ENCODE measurements around the gene PTPRE. TPM values are rescaled to one million over a fixed set of nuclear protein-coding genes. Genes with fewer than 3 reads are reported as not detected.
A peak's percentile ranks its signal among the peaks of the same experiment; 100 is the strongest.

Gene PTPRE
- total and polyA plus RNA-seq, 2 of the 4 experiments (the other 2 are of a cell fraction) = 0.34 to 0.54 TPM

DNA sequence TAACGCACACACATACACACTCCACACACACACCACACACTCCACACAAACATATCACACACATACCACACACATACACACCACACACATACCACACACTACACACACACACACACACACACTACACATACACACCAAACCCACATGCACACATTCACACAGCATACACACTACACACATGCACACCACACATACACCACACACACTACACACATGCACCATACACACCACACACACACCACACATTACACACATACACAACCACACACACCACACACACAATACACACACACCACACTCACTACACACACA lies 153.0 kb downstream of the PTPRE start:
- peaks cover 6% of the 10 kb centered on the region for H3K4me1 ChIP-seq (ENCODE audit: control insufficient read depth, insufficient read depth, low read length)
- H3K14ac ChIP-seq (replicated peaks; ENCODE audit: low read depth, low read length) = no peak overlapping the region
- no peak overlapping the region for H4K91ac ChIP-seq (ENCODE audit: insufficient read depth, low read depth, low read length)
- H3K9me1 ChIP-seq (ENCODE audit: insufficient read depth, low read length) = peaks cover 3% of the 10 kb centered on the region; the same call in 1 of the 2 replicates
- ChIA-PET POLR2A (ENCODE audit: unreplicated experiment) (no interaction called here), CTCF (no interaction called here)
- H3K9ac ChIP-seq (ENCODE audit: low read depth, low read length) = no peak overlapping the region
- H3K4me2 ChIP-seq (ENCODE audit: low read depth, low read length) = no peak overlapping the region
- TF ChIP-seq NFE2L2 (IDR thresholded peaks at IDR 0.05; ENCODE audit: low read depth, low read length) = no peak
- TF ChIP-seq, protein P1, sequence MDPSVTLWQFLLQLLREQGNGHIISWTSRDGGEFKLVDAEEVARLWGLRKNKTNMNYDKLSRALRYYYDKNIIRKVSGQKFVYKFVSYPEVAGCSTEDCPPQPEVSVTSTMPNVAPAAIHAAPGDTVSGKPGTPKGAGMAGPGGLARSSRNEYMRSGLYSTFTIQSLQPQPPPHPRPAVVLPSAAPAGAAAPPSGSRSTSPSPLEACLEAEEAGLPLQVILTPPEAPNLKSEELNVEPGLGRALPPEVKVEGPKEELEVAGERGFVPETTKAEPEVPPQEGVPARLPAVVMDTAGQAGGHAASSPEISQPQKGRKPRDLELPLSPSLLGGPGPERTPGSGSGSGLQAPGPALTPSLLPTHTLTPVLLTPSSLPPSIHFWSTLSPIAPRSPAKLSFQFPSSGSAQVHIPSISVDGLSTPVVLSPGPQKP (IDR thresholded peaks at IDR 0.05; ENCODE audit: borderline replicate concordance, low read depth, low read length) = no peak
- no peak for TF ChIP-seq FOS (IDR thresholded peaks at IDR 0.05; ENCODE audit: low read depth, low read length)
- TF ChIP-seq SMC3 (IDR thresholded peaks at IDR 0.05; ENCODE audit: low read depth, low read length) = no peak
- no peak for TF ChIP-seq RCOR1 (IDR thresholded peaks at IDR 0.05; ENCODE audit: insufficient replicate concordance, low read length)
- no peak for TF ChIP-seq CEBPB (IDR thresholded peaks at IDR 0.05; ENCODE audit: low read depth, low read length)
- TF ChIP-seq RAD21 (IDR thresholded peaks at IDR 0.05; ENCODE audit: low read length) = no peak
- TF ChIP-seq MXI1 (IDR thresholded peaks at IDR 0.05; ENCODE audit: borderline replicate concordance, low read depth, low read length) = no peak
- no peak for TF ChIP-seq CHD1 (IDR thresholded peaks at IDR 0.05; ENCODE audit: low read depth, low read length)
- no peak for TF ChIP-seq BHLHE40 (IDR thresholded peaks at IDR 0.05; ENCODE audit: low read depth, low read length)
- no peak for TF ChIP-seq MAFK (IDR thresholded peaks at IDR 0.05; ENCODE audit: low read depth, low read length)
- TF ChIP-seq, protein P2, sequence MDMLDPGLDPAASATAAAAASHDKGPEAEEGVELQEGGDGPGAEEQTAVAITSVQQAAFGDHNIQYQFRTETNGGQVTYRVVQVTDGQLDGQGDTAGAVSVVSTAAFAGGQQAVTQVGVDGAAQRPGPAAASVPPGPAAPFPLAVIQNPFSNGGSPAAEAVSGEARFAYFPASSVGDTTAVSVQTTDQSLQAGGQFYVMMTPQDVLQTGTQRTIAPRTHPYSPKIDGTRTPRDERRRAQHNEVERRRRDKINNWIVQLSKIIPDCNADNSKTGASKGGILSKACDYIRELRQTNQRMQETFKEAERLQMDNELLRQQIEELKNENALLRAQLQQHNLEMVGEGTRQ (IDR thresholded peaks at IDR 0.05; ENCODE audit: low read depth, low read length) = no peak
- no peak overlapping the region for H4K8ac ChIP-seq (ENCODE audit: low read depth in 2 of 2, low read length in 2 of 2)
- no peak overlapping the region for H3K4me3 ChIP-seq (ENCODE audit: insufficient read depth, low read depth, low read length)
- H2AK9ac ChIP-seq (replicated peaks; ENCODE audit: low read depth, low read length, poor library complexity) = no peak overlapping the region
- H3K27me3 ChIP-seq (ENCODE audit: control insufficient read depth, insufficient read depth, low read length) = no peaks in the 10 kb centered on the region; the same call in 1 of the 2 replicates
- H4K5ac ChIP-seq (ENCODE audit: low read depth, low read length) = no peak overlapping the region
- intact Hi-C loops (cut with micrococcal nuclease) = no loop called here
- H3K18ac ChIP-seq (ENCODE audit: low read depth, low read length) = no peak overlapping the region
- dilution Hi-C loops (cut with HindIII; ENCODE audit: low sequenced_read_pairs, unreplicated experiment) = no loop called here
- H3K79me1 ChIP-seq (ENCODE audit: low read depth in 1 of 2, low read length in 2 of 2) = no peaks in the 10 kb centered on the region
- no TSS peak for BruUV-seq (replicated peaks)
- no CpG with 5 or more reads among the region's 1 CpG for WGBS, 2 experiments (ENCODE audit: extremely low coverage in 2 of 2, insufficient read length in 1 of 2)
- no peaks in the 10 kb centered on the region for H4K20me1 ChIP-seq (ENCODE audit: insufficient read depth, low read length)
- no peak overlapping the region for H2BK120ac ChIP-seq (ENCODE audit: low read depth, low read length)
- no peak overlapping the region for H2AFZ ChIP-seq (replicated peaks; ENCODE audit: low read length, poor library complexity)
- no peak overlapping the region for H2AK5ac ChIP-seq (ENCODE audit: low read depth, low read length)
- H3K27ac ChIP-seq (ENCODE audit: insufficient read depth, low read length) = no peak overlapping the region
- H3K9me3 ChIP-seq (ENCODE audit: control insufficient read depth, insufficient read depth, low read length) = no peaks in the 10 kb centered on the region
- H3K23ac ChIP-seq (ENCODE audit: low read depth, low read length) = no peak overlapping the region
- H3K36me3 ChIP-seq (ENCODE audit: control insufficient read depth, insufficient read depth, low read length) = no peaks in the 10 kb centered on the region
- H2BK20ac ChIP-seq (ENCODE audit: low read depth, low read length) = no peak overlapping the region
- no peak overlapping the region for H2BK15ac ChIP-seq (ENCODE audit: low read depth, low read length)
- no peak overlapping the region for H3K56ac ChIP-seq (ENCODE audit: extremely low read depth, insufficient read depth, low read length)
- no peak overlapping the region for H3K4ac ChIP-seq (ENCODE audit: low read depth, low read length)
- in situ Hi-C loops (cut with MboI; ENCODE audit: low sequenced_read_pairs) = no loop called here
- ATAC-seq (ENCODE audit: low read depth) (no peak), DNase-seq (no peak)
- peak overlapping the region; percentile 77 for H2BK5ac ChIP-seq (ENCODE audit: low read depth, low read length, poor library complexity, severe bottlenecking)
